ENCODE measurements around the gene UBQLN4.

Gene UBQLN4

GRCh38 chr1:156080863-156081179, 27.2 kb upstream of the UBQLN4 start:
- no peak for TF ChIP-seq CTCF (IDR thresholded peaks at IDR 0.05; ENCODE audit: borderline replicate concordance, control extremely low read depth, extremely low read depth, insufficient read depth, missing control alignments)
- in situ Hi-C loops (cut with MboI; ENCODE audit: low sequenced_read_pairs, unreplicated experiment), result no loop called here
- no peak for DNase-seq (ENCODE audit: low spot score)

DNA sequence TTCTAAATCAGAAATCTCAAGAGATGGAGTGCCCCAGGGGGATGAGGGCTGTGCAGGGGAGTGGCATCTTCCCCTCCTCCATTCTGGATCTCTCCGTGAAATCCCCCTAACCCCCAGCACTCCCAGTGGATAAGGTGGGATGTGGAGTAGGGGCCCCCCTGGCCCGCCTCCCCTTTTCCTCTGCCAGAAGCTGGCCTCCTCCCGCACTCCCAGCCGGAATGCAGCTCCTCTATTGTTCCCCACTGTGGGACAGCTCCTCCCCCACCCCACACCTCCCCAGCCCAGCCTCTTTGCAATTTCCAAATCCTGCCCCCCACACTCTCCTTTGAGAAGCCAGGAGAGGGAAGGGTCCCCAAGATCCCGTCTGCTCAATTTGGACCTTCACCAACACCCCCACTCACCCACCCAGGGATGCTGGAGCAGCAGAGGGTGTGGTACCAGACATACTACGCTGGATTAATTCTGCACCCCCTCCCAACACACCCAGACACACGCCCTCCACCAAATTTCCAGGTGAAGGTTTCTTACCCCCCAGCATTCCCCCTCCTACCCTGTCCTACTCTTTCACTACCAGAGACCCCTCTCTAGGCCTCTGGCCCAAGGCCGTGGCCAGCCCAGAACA, 26.8 kb upstream of the UBQLN4 start:
- DNase-seq (ENCODE audit: low spot score), result no peak
- TF ChIP-seq CTCF (IDR thresholded peaks at IDR 0.05; ENCODE audit: borderline replicate concordance, control extremely low read depth, extremely low read depth, insufficient read depth, missing control alignments), result no peak
- in situ Hi-C loops (cut with MboI; ENCODE audit: low sequenced_read_pairs, unreplicated experiment), result no loop called here

DNA sequence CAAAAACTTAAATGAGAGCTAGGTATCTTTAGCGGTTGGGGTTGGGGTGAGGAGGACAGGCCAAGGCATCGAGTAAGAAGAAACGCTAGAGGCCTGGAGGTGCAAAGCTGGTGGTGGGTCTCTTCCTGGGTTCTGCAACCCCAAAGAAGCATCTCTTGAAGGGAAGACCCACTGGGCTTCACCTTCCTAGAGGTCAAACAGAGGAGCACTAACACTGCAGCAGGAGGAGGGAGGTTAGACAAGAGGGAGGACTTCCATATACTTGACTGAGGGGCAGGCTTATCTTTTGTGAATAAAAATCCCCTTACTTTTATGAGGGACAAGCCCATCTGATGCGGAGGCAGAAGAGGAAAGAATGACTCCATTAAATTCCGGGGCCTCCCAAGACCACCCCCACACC, 26.2 kb upstream of the UBQLN4 start:
- DNase-seq (ENCODE audit: low spot score), result no peak
- no peak for TF ChIP-seq CTCF (IDR thresholded peaks at IDR 0.05; ENCODE audit: borderline replicate concordance, control extremely low read depth, extremely low read depth, insufficient read depth, missing control alignments)
- in situ Hi-C loops (cut with MboI; ENCODE audit: low sequenced_read_pairs, unreplicated experiment), result no loop called here

DNA sequence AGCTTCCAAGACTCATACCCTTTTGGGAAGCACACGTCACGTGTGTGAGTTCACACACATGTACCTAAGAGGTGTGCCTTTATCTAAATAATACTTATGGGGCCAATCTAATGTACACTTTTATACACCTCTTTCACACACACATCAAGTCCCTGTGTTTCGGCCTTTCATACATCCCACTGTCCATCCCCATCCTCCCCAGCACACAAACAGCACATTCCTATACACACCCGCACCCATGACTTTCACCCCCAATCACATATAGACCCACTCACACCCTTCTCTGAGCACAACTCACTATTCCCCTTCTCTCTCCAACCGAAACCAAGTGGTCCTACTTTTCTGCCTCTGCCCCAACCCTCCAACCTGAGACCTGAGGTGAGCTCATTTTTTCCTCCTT, 25.1 kb upstream of the UBQLN4 start:
- DNase-seq (ENCODE audit: low spot score), result no peak
- in situ Hi-C loops (cut with MboI; ENCODE audit: low sequenced_read_pairs, unreplicated experiment), result no loop called here
- no peak for TF ChIP-seq CTCF (IDR thresholded peaks at IDR 0.05; ENCODE audit: borderline replicate concordance, control extremely low read depth, extremely low read depth, insufficient read depth, missing control alignments)

- in situ Hi-C loops (cut with MboI; ENCODE audit: low sequenced_read_pairs, unreplicated experiment), result no loop called here
- no peak for TF ChIP-seq CTCF (IDR thresholded peaks at IDR 0.05; ENCODE audit: borderline replicate concordance, control extremely low read depth, extremely low read depth, insufficient read depth, missing control alignments)
- DNase-seq (ENCODE audit: low spot score), result no peak
These were observed 23.8 kb upstream of the UBQLN4 start for GRCh38 chr1:156077430-156077760.

GRCh38 chr1:156076609-156077429, 23.2 kb upstream of the UBQLN4 start:
- in situ Hi-C loops (cut with MboI; ENCODE audit: low sequenced_read_pairs, unreplicated experiment), result no loop called here
- peak; percentile 84 for DNase-seq (ENCODE audit: low spot score)
- no peak for TF ChIP-seq CTCF (IDR thresholded peaks at IDR 0.05; ENCODE audit: borderline replicate concordance, control extremely low read depth, extremely low read depth, insufficient read depth, missing control alignments)
